Esophagus muscularis mucosa (tissue), 3 donors: ENCODE measurements around the gene ASB18.

Source experiments
- CTCF ChIP-seq, 3 experiments: fragments of 200-600 bp in 2 of 3; fragments of 450-650 bp in 1 of 3; sonication (generic) in 2 of 3; IDR thresholded peaks; one replicate each; pipeline ENCODE4 v1.5.1; 2017 to 2019; ENCODE audit warnings: antibody characterized with exemption in 3 of 3, mild to moderate bottlenecking in 2 of 3, moderate library complexity in 1 of 3
- EP300 ChIP-seq: sonication (generic); formaldehyde crosslinking; IDR thresholded peaks from one replicate; pipeline ENCODE4 v1.6.1; 2017; ENCODE audit warnings: antibody characterized with exemption

DNA sequence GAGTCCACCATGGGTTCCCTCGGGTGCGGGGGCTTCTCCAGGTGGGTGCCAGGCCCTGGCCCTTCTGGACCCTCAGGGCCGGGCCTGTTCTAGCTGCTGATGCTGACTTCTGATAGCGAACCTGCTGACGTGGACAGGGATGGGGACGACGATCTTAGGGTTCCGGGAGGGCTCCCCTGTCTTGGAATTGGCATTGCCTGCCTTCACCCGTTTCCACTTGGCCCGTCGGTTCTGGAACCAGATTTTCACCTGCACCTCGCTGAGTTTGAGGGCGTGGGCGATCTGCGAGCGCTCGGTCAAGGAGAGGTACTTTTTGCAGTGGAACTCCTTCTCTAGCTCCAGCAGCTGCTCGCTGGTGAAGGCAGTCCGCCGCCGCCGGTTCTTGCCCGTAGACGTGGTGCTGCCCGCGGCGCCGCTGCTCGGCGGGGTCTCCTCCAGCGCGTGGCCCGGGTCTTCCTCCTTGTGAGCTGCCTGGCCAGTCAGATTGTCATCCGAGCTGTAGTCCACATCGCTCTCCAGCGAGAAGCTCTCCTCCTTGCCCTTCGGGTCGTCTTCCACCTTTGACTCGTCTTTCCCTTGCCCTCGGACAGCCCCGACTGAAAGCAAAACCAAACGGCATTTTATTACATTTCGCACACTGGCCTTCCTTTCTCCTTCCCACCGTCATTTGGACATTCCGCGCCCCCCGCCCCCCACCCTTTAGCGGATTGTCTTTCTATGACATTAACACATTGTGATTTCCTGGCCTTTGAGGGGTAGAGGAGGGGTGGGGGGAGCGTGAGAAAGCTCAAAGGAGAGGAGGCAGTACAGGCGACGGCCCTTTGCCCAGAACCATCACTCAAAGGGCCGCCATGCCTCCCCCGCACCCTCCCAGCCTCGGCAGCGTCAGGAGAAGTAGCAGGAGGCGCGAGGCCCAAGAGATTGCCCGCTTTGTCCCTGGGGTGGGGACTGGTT, 98.1 kb downstream of the ASB18 start:
- TF ChIP-seq EP300 (no peak), CTCF (IDR thresholded peaks at IDR 0.05) (no peak)
